Measurements from ENCODE around the gene ENTREP1.

GRCh38 chr9:69425136-69425801 is 100.3 kb downstream of the ENTREP1 start:
- TF ChIP-seq CTCF (IDR thresholded peaks at IDR 0.05) (no peak), NRF1 (IDR thresholded peaks at IDR 0.05; ENCODE audit: low read depth, low read length) (no peak), JUND (IDR thresholded peaks at IDR 0.05) (no peak), YY1 (IDR thresholded peaks at IDR 0.05; ENCODE audit: low read depth) (no peak), MAX (IDR thresholded peaks at IDR 0.05; ENCODE audit: low read depth) (no peak), USF2 (IDR thresholded peaks at IDR 0.05; ENCODE audit: borderline replicate concordance, low read depth, low read length) (no peak), TEAD4 (IDR thresholded peaks at IDR 0.05; ENCODE audit: borderline replicate concordance, insufficient read depth) (no peak), GABPA (IDR thresholded peaks at IDR 0.05; ENCODE audit: low read depth) (no peak), CHD2 (IDR thresholded peaks at IDR 0.05; ENCODE audit: low read length, partially characterized antibody) (no peak), NFIC (IDR thresholded peaks at IDR 0.05; ENCODE audit: borderline replicate concordance) (no peak), RFX5 (IDR thresholded peaks at IDR 0.05; ENCODE audit: low read length) (no peak), POLR2AphosphoS5 (IDR thresholded peaks at IDR 0.05; ENCODE audit: low read depth, low read length) (no peak)
